ENCODE results near the gene AMIGO3. TPM values are rescaled to one million over a fixed set of nuclear protein-coding genes. Genes with fewer than 3 reads are reported as not detected.

AMIGO3 gene
- total RNA-seq, 1 experiment from 2014 or later, result 0.32 TPM

GRCh38 chr3:49674497-49674983 lies 44.9 kb downstream of the AMIGO3 start:
- H3K9ac ChIP-seq (ENCODE audit: low read length), result peak overlapping the region; percentile 99
- H3K27me3 ChIP-seq (ENCODE audit: insufficient read depth, low read length), result no peaks in the 10 kb centered on the region
- H3K4me1 ChIP-seq (ENCODE audit: control insufficient read depth in 1 of 2, insufficient read depth in 2 of 2, low read length in 2 of 2), result peaks cover 10 to 32% of the 10 kb centered on the region in 2 experiments; a peak in 3 of 4 replicates
- ATAC-seq (peak; percentile 24), DNase-seq (ENCODE audit: low read depth, low spot score) (no peak)
- TSS peak; percentile 41 for BruUV-seq (replicated peaks)
- no peaks in the 10 kb centered on the region for H4K20me1 ChIP-seq (ENCODE audit: insufficient read depth)
- intact Hi-C loops (cut with micrococcal nuclease), result loop anchor here (1.0 to 5.0 kb wide), 2 partner anchors 45 to 202 kb away; partner anchors contain the start of genes AMIGO3 and DAG1
- H3K9me2 ChIP-seq (ENCODE audit: insufficient read depth), result no peaks in the 10 kb centered on the region
- POLR2A ChIA-PET, result no interaction called here
- no peaks in the 10 kb centered on the region for H3K9me3 ChIP-seq (ENCODE audit: control insufficient read depth in 1 of 2, insufficient read depth in 1 of 2, low read depth in 1 of 2, low read length in 2 of 2)
- TF ChIP-seq ZFX (IDR thresholded peaks at IDR 0.05), result peak; percentile 75; the same call in 1 of the 2 replicates
- no peak for TF ChIP-seq ATF3 (IDR thresholded peaks at IDR 0.05)
- TF ChIP-seq POLR2A (IDR thresholded peaks at IDR 0.05; ENCODE audit: borderline replicate concordance, extremely low read depth, insufficient read depth, insufficient read length), result peak; percentile 24
- peaks cover 28% of the 10 kb centered on the region for H3K79me2 ChIP-seq (ENCODE audit: insufficient read depth, low read length)
- H2AFZ ChIP-seq (ENCODE audit: low read depth, low read length, poor library complexity, severe bottlenecking), result no peak overlapping the region
- peak overlapping the region; percentile 90 to 98 for H3K4me3 ChIP-seq (replicated peaks in 1 of 2; ENCODE audit: low read depth in 1 of 2, low read length in 2 of 2)
- H3K36me3 ChIP-seq (ENCODE audit: control insufficient read depth in 1 of 2, insufficient read depth in 2 of 2, low read length in 2 of 2), result peaks cover 21 to 38% of the 10 kb centered on the region in 2 experiments; a peak in 3 of 4 replicates
- CTCF ChIA-PET, result no interaction called here
- H3K4me2 ChIP-seq (ENCODE audit: low read length), result peak overlapping the region; percentile 99
- RAD21 ChIA-PET (ENCODE audit: low non-redundant PET in 1 of 2, low total read pairs in 2 of 2, uncharacterized antibody in 2 of 2, unreplicated experiment in 2 of 2), result interaction anchor here in 1 of 2 experiments (0.9 kb wide), 1 partner anchor 135 kb away, joined by 3 read pairs; no protein-coding TSS in a partner anchor
- peak overlapping the region; percentile 98 for H3K27ac ChIP-seq (ENCODE audit: low read depth, low read length)

GRCh38 chr3:49673715-49674496 lies 45.6 kb downstream of the AMIGO3 start, which contains the start of gene APEH:
TSS of gene APEH (plus strand) at chr3:49674351. CDS start at chr3:49674402, 51 bp downstream.
- ChIA-PET RAD21 (ENCODE audit: low non-redundant PET in 1 of 2, low total read pairs in 2 of 2, uncharacterized antibody in 2 of 2, unreplicated experiment in 2 of 2) (interaction anchor here (2.8 to 3.6 kb wide), 2 partner anchors 134 kb away, joined by 42 to 49 read pairs; no protein-coding TSS in a partner anchor), POLR2A (interaction anchor here (1.1 to 3.1 kb wide), 2 partner anchors 126 to 134 kb away, joined by 3 to 26 read pairs; no protein-coding TSS in a partner anchor), CTCF (interaction anchor here (2.8 to 3.3 kb wide), 2 partner anchors 135 to 219 kb away, joined by 15 to 159 read pairs; no protein-coding TSS in a partner anchor)
- Histone ChIP-seq H3K4me1 (ENCODE audit: control insufficient read depth in 1 of 2, insufficient read depth in 2 of 2, low read length in 2 of 2) (peaks cover 10 to 36% of the 10 kb centered on the region in 2 experiments; a peak in 3 of 4 replicates), H3K36me3 (ENCODE audit: control insufficient read depth in 1 of 2, insufficient read depth in 2 of 2, low read length in 2 of 2) (peaks cover 18 to 32% of the 10 kb centered on the region in 2 experiments; a peak in 2 of 4 replicates), H3K9me2 (ENCODE audit: insufficient read depth) (no peaks in the 10 kb centered on the region), H3K9me3 (ENCODE audit: control insufficient read depth in 1 of 2, insufficient read depth in 1 of 2, low read depth in 1 of 2, low read length in 2 of 2) (no peaks in the 10 kb centered on the region), H3K4me3 (replicated peaks in 1 of 2; ENCODE audit: low read depth in 1 of 2, low read length in 2 of 2) (peak within 1 kb of the TSS; percentile 90 to 98), H4K20me1 (ENCODE audit: insufficient read depth) (no peaks in the 10 kb centered on the region), H3K9ac (ENCODE audit: low read length) (peak within 1 kb of the TSS; percentile 99), H2AFZ (ENCODE audit: low read depth, low read length, poor library complexity, severe bottlenecking) (no peak within 1 kb of the TSS), H3K4me2 (ENCODE audit: low read length) (peak within 1 kb of the TSS; percentile 99), H3K79me2 (ENCODE audit: insufficient read depth, low read length) (peaks cover 28% of the 10 kb centered on the region), H3K27me3 (ENCODE audit: insufficient read depth, low read length) (no peaks in the 10 kb centered on the region), H3K27ac (ENCODE audit: low read depth, low read length) (peak within 1 kb of the TSS; percentile 98)
- DNase-seq (ENCODE audit: low read depth, low spot score) (peak; percentile 97), ATAC-seq (peak; percentile 82)
- BruUV-seq (replicated peaks), result no TSS peak
- TF ChIP-seq POLR2AphosphoS5 (IDR thresholded peaks at IDR 0.05; ENCODE audit: low read depth, low read length) (peak; percentile 82), POLR2A (IDR thresholded peaks at IDR 0.05; ENCODE audit: borderline replicate concordance, extremely low read depth, insufficient read depth, insufficient read length) (peak; percentile 71), SIN3A (IDR thresholded peaks at IDR 0.05; ENCODE audit: low read depth) (no peak), SP1 (IDR thresholded peaks at IDR 0.05; ENCODE audit: low read depth) (no peak), YY1 (IDR thresholded peaks at IDR 0.05; ENCODE audit: extremely low read depth, insufficient replicate concordance, low read depth, low read length) (peak; percentile 31), ZBTB33 (IDR thresholded peaks at IDR 0.05; ENCODE audit: extremely low read depth, insufficient replicate concordance, low read length) (no peak), TCF7L2 (IDR thresholded peaks at IDR 0.05; ENCODE audit: borderline replicate concordance, extremely low read depth, insufficient read depth, insufficient read length) (peak; percentile 39), ZFX (IDR thresholded peaks at IDR 0.05) (peak; percentile 24; the same call in 1 of the 2 replicates)
- intact Hi-C loops (cut with micrococcal nuclease), result loop anchor here (1.0 to 5.0 kb wide), 2 partner anchors 45 to 202 kb away; partner anchors contain the start of genes AMIGO3 and DAG1

All from HCT116 (cell line).